ES-I3 (cell line): ENCODE measurements around the gene GNB1L.
"Not testable (repeated sequence)": the region's sequence is repeated elsewhere in the genome, so short reads cannot be mapped to it uniquely, and the experiment has no call there.

ENCODE experiments used
- H3K36me3 ChIP-seq: 2 replicates; pipeline ENCODE4 v1.6.1; 2013; ENCODE audit warnings: mild to moderate bottlenecking, low read length, control low read depth, moderate library complexity; ENCODE audit not compliant: insufficient read depth
- H3K4me1 ChIP-seq: 2 replicates; pipeline ENCODE4 v1.6.1; 2013; ENCODE audit warnings: mild to moderate bottlenecking, control low read depth, low read length; ENCODE audit not compliant: insufficient read depth
- H3K9ac ChIP-seq: 2 replicates; pipeline ENCODE4 v1.6.1; 2013; ENCODE audit warnings: low read depth, mild to moderate bottlenecking, low read length, moderate library complexity
- H3K9me3 ChIP-seq: 2 replicates; pipeline ENCODE4 v1.6.1; 2013; ENCODE audit warnings: mild to moderate bottlenecking, low read length, moderate library complexity; ENCODE audit not compliant: control insufficient read depth, insufficient read depth

GNB1L gene

GRCh38 chr22:19793661-19794310 is 60.9 kb downstream of the GNB1L start:
- peaks cover 10% of the 10 kb centered on the region; the same call in 1 of the 2 replicates for H3K4me1 ChIP-seq
- H3K36me3 ChIP-seq: no peaks in the 10 kb centered on the region
- H3K9ac ChIP-seq: no peak overlapping the region
- H3K9me3 ChIP-seq: no peaks in the 10 kb centered on the region

GRCh38 chr22:19793161-19793560 is 61.5 kb downstream of the GNB1L start:
- no peaks in the 10 kb centered on the region for H3K36me3 ChIP-seq
- H3K9me3 ChIP-seq: no peaks in the 10 kb centered on the region
- no peak overlapping the region for H3K9ac ChIP-seq
- peaks cover 10% of the 10 kb centered on the region; the same call in 1 of the 2 replicates for H3K4me1 ChIP-seq

- H3K9me3 ChIP-seq, H3K9ac ChIP-seq, H3K36me3 ChIP-seq, H3K4me1 ChIP-seq: not testable (repeated sequence)
These were observed 62.2 kb downstream of the GNB1L start for GRCh38 chr22:19792383-19792896.

- Histone ChIP-seq H3K9ac (no peak overlapping the region), H3K4me1 (peaks cover 2% of the 10 kb centered on the region; the same call in 1 of the 2 replicates), H3K36me3 (no peaks in the 10 kb centered on the region), H3K9me3 (no peaks in the 10 kb centered on the region)
These were observed 62.8 kb downstream of the GNB1L start for GRCh38 chr22:19791894-19792293.

GRCh38 chr22:19791243-19791642 is 63.4 kb downstream of the GNB1L start:
- no peaks in the 10 kb centered on the region for H3K9me3 ChIP-seq
- H3K36me3 ChIP-seq: no peaks in the 10 kb centered on the region
- H3K9ac ChIP-seq: no peak overlapping the region
- no peaks in the 10 kb centered on the region for H3K4me1 ChIP-seq

- Histone ChIP-seq H3K9ac (no peak overlapping the region), H3K9me3 (no peaks in the 10 kb centered on the region), H3K36me3 (no peaks in the 10 kb centered on the region), H3K4me1 (no peaks in the 10 kb centered on the region)
These were observed 64.8 kb downstream of the GNB1L start for GRCh38 chr22:19789828-19790227.

- Histone ChIP-seq H3K9me3 (no peaks in the 10 kb centered on the region), H3K4me1 (no peaks in the 10 kb centered on the region), H3K36me3 (no peaks in the 10 kb centered on the region), H3K9ac (no peak overlapping the region)
These were observed 65.3 kb downstream of the GNB1L start for GRCh38 chr22:19789406-19789805.

GRCh38 chr22:19788661-19789225 is 65.9 kb downstream of the GNB1L start:
- H3K9me3 ChIP-seq: no peaks in the 10 kb centered on the region

GRCh38 chr22:19787849-19788141 is 66.9 kb downstream of the GNB1L start:
- Histone ChIP-seq H3K4me1 (no peaks in the 10 kb centered on the region), H3K9ac (no peak overlapping the region), H3K36me3 (no peaks in the 10 kb centered on the region), H3K9me3 (no peaks in the 10 kb centered on the region)

More at GRCh38 chr22:19788661-19789225, 65.9 kb downstream of the GNB1L start:
- Histone ChIP-seq H3K9ac (no peak overlapping the region), H3K36me3 (no peaks in the 10 kb centered on the region), H3K4me1 (no peaks in the 10 kb centered on the region)

GRCh38 chr22:19786959-19787848 is 67.5 kb downstream of the GNB1L start:
- Histone ChIP-seq H3K4me1 (no peaks in the 10 kb centered on the region), H3K36me3 (no peaks in the 10 kb centered on the region), H3K9me3 (no peaks in the 10 kb centered on the region), H3K9ac (no peak overlapping the region)

GRCh38 chr22:19786264-19786585 is 68.4 kb downstream of the GNB1L start:
- Histone ChIP-seq H3K9ac (no peak overlapping the region), H3K36me3 (no peaks in the 10 kb centered on the region), H3K9me3 (no peaks in the 10 kb centered on the region), H3K4me1 (no peaks in the 10 kb centered on the region)

- Histone ChIP-seq H3K9ac (no peak overlapping the region), H3K4me1 (no peaks in the 10 kb centered on the region), H3K36me3 (no peaks in the 10 kb centered on the region), H3K9me3 (no peaks in the 10 kb centered on the region)
These were observed 69.0 kb downstream of the GNB1L start for GRCh38 chr22:19785461-19786263.

GRCh38 chr22:19784384-19785175 is 70.1 kb downstream of the GNB1L start:
- Histone ChIP-seq H3K9ac (no peak overlapping the region), H3K9me3 (no peaks in the 10 kb centered on the region), H3K4me1 (no peaks in the 10 kb centered on the region), H3K36me3 (no peaks in the 10 kb centered on the region)
